Kidney (tissue), 14 donors: ENCODE results near the gene PTPRG. TPM values are rescaled to one million over a fixed set of nuclear protein-coding genes. Genes with fewer than 3 reads are reported as not detected.

Source experiments
- DNase-seq, 5 donors: peaks; one replicate each; pipeline ENCODE4 v3.0.0-alpha.2; 2013 to 2020
- FAIRE-seq: peaks from 2 replicates; lab custom pipeline; 2012; peaks lifted over from hg19 to GRCh38; lab: Jason Lieb, UNC
- H3K27ac ChIP-seq, 2 donors: one replicate each; pipeline ENCODE4 v1.7.0; 2013; ENCODE audit warnings: low read depth in 2 of 2, low read length in 2 of 2, inconsistent platforms in 1 of 2
- H3K27me3 ChIP-seq: one replicate; pipeline ENCODE4 v1.7.1; 2013; ENCODE audit warnings: low read length, inconsistent platforms; ENCODE audit not compliant: control insufficient read depth, insufficient read depth
- H3K36me3 ChIP-seq, 3 donors: one replicate each; pipeline versions ENCODE4 v1.7.0 to v1.7.1; 2013; ENCODE audit warnings: low read length in 3 of 3, control low read depth in 1 of 3, inconsistent platforms in 1 of 3; ENCODE audit not compliant: insufficient read depth in 3 of 3, control insufficient read depth in 2 of 3
- H3K4me1 ChIP-seq, 3 donors: one replicate each; pipeline versions ENCODE4 v1.7.0 to v1.7.1; 2013; ENCODE audit warnings: low read length in 3 of 3, inconsistent platforms in 1 of 3, low read depth in 1 of 3; ENCODE audit not compliant: control insufficient read depth in 2 of 3, insufficient read depth in 2 of 3
- H3K4me3 ChIP-seq, 3 donors: one replicate each; pipeline versions ENCODE4 v1.7.0 to v1.8.1; 2013; ENCODE audit warnings: low read length in 3 of 3, control low read depth in 1 of 3, inconsistent platforms in 1 of 3
- H3K9ac ChIP-seq, 3 donors: one replicate each; pipeline versions ENCODE4 v1.7.0 to v1.7.1; 2013; ENCODE audit warnings: low read length in 3 of 3, control low read depth in 1 of 3, inconsistent platforms in 1 of 3
- H3K9me3 ChIP-seq, 3 donors: one replicate each; pipeline versions ENCODE4 v1.7.0 to v1.7.1; 2013; ENCODE audit warnings: low read length in 3 of 3, control low read depth in 1 of 3, inconsistent platforms in 1 of 3; ENCODE audit not compliant: control insufficient read depth in 2 of 3, insufficient read depth in 1 of 3
- intact Hi-C: fragments of 100-400 bp; cut with DNase I; formaldehyde crosslinking; loops from one replicate; pipeline ENCODE4 v1.11.1; 2022
- polyA plus RNA-seq: library from polyadenylated mRNA; stranded (reverse); fragments of 350-450 nt; fragmentation: Illumina TruSeq; extraction: RNeasy Lipid Tissue Mini Kit (QIAGEN cat#74804); gene quantifications from one replicate; pipeline ENCODE4 v1.2.3, GENCODE V29; 2014; ENCODE audit warnings: low read depth, low replicate concordance; ENCODE audit not compliant: insufficient read depth
- total RNA-seq: library from RNA; stranded (reverse); fragmentation: NEBNext Ultra II Directional; extraction: Animal tissue kit (Norgen Biotek cat#: 25700); gene quantifications from one replicate; pipeline ENCODE4 v1.2.1, GENCODE V29; 2021
- TF ChIP-seq, protein P1 (sequence below): IDR thresholded peaks from 3 replicates; pipeline ENCODE4 v1.5.1; 2012; ENCODE audit warnings: mild to moderate bottlenecking, moderate library complexity, borderline replicate concordance; ENCODE audit not compliant: insufficient read depth; ENCODE audit errors: extremely low read depth
- donor health status: control.
- donor health status: control.
- donor health status: control.
- donor health status: control.
- donor health status: control.
- donor health status: DM: yes; HTN: yes; CAD: no.
- donor health status: Normal renal cell carcinoma (clear cell type).

Gene PTPRG
- total and polyA plus RNA-seq, 2 donors from 2014 or later, result 9.2 to 154 TPM

DNA sequence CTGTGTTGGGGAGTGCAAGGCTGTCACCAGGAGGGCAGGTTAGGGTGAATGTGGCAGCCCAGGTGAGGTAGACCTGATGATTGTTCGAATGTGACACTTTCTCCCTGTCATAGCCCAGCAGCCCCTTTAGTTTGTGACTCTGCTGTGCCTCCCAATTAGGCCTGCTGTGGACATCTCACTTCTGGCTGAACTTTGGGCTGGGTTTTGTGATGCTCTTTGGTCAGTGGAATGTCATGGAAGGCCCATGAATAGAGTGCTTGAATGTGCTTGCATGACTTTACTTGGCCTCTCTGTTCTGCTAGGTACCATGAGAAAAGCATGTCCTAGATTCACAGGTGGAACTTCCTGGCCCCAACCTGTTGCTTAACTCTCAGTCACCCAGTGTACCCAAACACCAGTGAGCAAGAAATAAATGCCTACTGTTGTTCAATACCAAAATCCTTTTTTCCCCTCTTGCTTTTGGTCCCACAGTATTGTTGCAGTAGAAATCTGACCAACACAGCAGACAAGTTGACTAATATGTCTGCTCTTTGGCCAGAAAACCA lies 249.7 kb downstream of the PTPRG start:
- no peak for DNase-seq
- Histone ChIP-seq H3K9me3 (no peaks in the 10 kb centered on the region), H3K27ac (no peak overlapping the region), H3K36me3 (no peaks in the 10 kb centered on the region), H3K27me3 (no peaks in the 10 kb centered on the region), H3K9ac (no peak overlapping the region), H3K4me1 (peaks cover 0 to 40% (median 26%) of the 10 kb centered on the region in 3 donors), H3K4me3 (no peak overlapping the region)
- TF ChIP-seq, protein P1, sequence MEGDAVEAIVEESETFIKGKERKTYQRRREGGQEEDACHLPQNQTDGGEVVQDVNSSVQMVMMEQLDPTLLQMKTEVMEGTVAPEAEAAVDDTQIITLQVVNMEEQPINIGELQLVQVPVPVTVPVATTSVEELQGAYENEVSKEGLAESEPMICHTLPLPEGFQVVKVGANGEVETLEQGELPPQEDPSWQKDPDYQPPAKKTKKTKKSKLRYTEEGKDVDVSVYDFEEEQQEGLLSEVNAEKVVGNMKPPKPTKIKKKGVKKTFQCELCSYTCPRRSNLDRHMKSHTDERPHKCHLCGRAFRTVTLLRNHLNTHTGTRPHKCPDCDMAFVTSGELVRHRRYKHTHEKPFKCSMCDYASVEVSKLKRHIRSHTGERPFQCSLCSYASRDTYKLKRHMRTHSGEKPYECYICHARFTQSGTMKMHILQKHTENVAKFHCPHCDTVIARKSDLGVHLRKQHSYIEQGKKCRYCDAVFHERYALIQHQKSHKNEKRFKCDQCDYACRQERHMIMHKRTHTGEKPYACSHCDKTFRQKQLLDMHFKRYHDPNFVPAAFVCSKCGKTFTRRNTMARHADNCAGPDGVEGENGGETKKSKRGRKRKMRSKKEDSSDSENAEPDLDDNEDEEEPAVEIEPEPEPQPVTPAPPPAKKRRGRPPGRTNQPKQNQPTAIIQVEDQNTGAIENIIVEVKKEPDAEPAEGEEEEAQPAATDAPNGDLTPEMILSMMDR, result no peak
- intact Hi-C loops, result no loop called here
- FAIRE-seq, result no peak

DNA sequence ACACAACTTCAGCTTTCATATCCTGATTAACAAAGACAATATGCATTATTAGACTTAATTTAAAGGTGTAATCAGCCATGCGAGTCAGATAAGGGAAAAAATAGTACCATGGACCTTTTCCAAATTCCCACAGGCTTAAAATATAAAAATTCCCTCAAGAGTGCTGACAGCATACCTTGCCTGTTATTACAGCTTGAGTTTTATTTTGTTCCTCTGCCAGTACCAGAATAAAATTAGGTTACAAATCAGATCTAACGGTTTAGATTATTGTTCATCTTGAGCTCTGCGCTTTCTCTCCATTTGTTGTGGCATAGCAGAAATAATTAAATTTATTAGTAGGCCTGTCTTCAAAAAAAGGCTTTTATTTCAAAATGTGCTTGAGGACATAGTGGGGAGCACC lies 250.3 kb downstream of the PTPRG start:
- no peaks in the 10 kb centered on the region for H3K36me3 ChIP-seq
- H3K9me3 ChIP-seq, result no peaks in the 10 kb centered on the region
- H3K4me1 ChIP-seq, result peaks cover 0 to 40% (median 26%) of the 10 kb centered on the region in 3 donors
- intact Hi-C loops, result no loop called here
- no peak for FAIRE-seq
- H3K9ac ChIP-seq, result no peak overlapping the region
- TF ChIP-seq, protein P1, result no peak
- H3K4me3 ChIP-seq, result no peak overlapping the region
- H3K27ac ChIP-seq, result no peak overlapping the region
- DNase-seq, result no peak
- H3K27me3 ChIP-seq, result no peaks in the 10 kb centered on the region

DNA sequence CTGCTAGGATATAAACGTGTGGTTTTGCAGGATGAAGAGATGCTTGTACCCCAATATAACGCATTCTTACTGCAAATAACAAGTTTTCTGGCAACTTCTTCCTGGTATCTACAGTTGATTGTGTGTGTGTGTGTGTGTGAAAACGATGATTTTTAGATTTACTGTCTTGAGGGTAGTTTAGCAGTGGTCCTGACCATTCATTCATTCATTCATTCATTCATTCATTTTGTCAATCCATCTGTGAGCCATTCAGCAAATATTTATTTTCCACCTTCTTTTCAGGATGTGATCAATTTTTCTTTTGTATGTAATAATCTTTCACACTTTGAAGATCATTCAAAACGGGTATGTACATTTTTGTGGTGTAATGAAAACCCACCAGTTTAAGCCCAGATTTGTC lies 250.7 kb downstream of the PTPRG start:
- no peaks in the 10 kb centered on the region for H3K36me3 ChIP-seq
- no peak overlapping the region for H3K4me3 ChIP-seq
- FAIRE-seq, result no peak
- H3K4me1 ChIP-seq, result peaks cover 0 to 40% (median 26%) of the 10 kb centered on the region in 3 donors
- H3K27ac ChIP-seq, result no peak overlapping the region
- TF ChIP-seq, protein P1, result no peak
- H3K9ac ChIP-seq, result no peak overlapping the region
- no peaks in the 10 kb centered on the region for H3K9me3 ChIP-seq
- H3K27me3 ChIP-seq, result no peaks in the 10 kb centered on the region
- intact Hi-C loops, result no loop called here
- no peak for DNase-seq

DNA sequence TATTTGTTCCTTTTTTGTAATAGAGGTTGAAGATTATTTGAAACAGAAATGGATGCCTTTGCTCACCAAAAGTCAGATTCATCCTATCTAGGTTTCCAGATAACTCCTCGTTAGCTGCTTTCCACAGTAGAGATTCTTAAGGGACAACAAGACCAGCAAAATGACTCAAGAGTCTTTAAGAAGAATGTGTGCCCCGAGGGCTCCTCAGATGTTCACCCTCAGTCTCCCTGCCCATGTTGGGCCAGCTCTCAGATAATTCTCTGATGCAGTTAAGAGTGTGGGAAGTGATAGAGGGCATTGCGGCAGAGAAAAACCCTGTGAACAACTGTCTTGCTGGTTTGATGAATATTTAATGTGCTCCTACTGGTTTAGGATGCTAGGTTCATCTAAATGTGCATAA lies 251.1 kb downstream of the PTPRG start:
- FAIRE-seq (no peak), DNase-seq (no peak)
- intact Hi-C loops, result no loop called here
- no peak overlapping the region for H3K4me3 ChIP-seq
- no peak overlapping the region for H3K27ac ChIP-seq
- H3K27me3 ChIP-seq, result no peaks in the 10 kb centered on the region
- no peaks in the 10 kb centered on the region for H3K36me3 ChIP-seq
- H3K9ac ChIP-seq, result no peak overlapping the region
- peaks cover 0 to 40% (median 26%) of the 10 kb centered on the region in 3 donors for H3K4me1 ChIP-seq
- TF ChIP-seq, protein P1, result no peak
- no peaks in the 10 kb centered on the region for H3K9me3 ChIP-seq
